DND-41 (cell line): ENCODE results near the gene UBXN4.

Experiments
- ATAC-seq: fragments of 200-7000 bp; cut with Tn5 transposase; 3 replicates; pipeline ENCODE4 v1.9.1; 2021; ENCODE audit warnings: low read depth; ENCODE audit not compliant: insufficient read depth
- DNase-seq: peaks from one replicate; pipeline ENCODE4 v3.0.0-alpha.2; 2020
- H2AFZ ChIP-seq: 2 replicates; pipeline ENCODE4 v1.6.0; 2012; ENCODE audit warnings: low read depth, low read length
- H3K27ac ChIP-seq: 2 replicates; pipeline ENCODE4 v1.5.1; 2012; ENCODE audit warnings: low read length, inconsistent platforms
- H3K27me3 ChIP-seq: fragments of 200-600 bp; sonication (generic); 2 replicates; pipeline ENCODE4 v1.6.0; 2012; ENCODE audit warnings: low read length, mild to moderate bottlenecking, inconsistent platforms; ENCODE audit not compliant: insufficient read depth, poor library complexity
- H3K36me3 ChIP-seq: 2 replicates; pipeline ENCODE4 v1.5.1; 2012; ENCODE audit warnings: low read length, inconsistent platforms; ENCODE audit not compliant: insufficient read depth
- H3K4me1 ChIP-seq: 2 replicates; pipeline ENCODE4 v1.5.1; 2012; ENCODE audit warnings: mild to moderate bottlenecking, low read length; ENCODE audit not compliant: insufficient read depth
- H3K4me2 ChIP-seq: 2 replicates; pipeline ENCODE4 v1.6.0; 2012; ENCODE audit warnings: mild to moderate bottlenecking, moderate library complexity, low read length, inconsistent platforms; ENCODE audit not compliant: insufficient read depth
- H3K4me3 ChIP-seq, 2 experiments: fragments of 200-600 bp in 1 of 2; shearing (Covaris generic) in 1 of 2; 2 replicates each; pipeline ENCODE4 v1.5.1; 2012 to 2016; ENCODE audit warnings: inconsistent platforms in 2 of 2, low read length in 2 of 2, mild to moderate bottlenecking in 2 of 2, low read depth in 1 of 2, moderate library complexity in 1 of 2
- H3K79me2 ChIP-seq: 2 replicates; pipeline ENCODE4 v1.6.0; 2012; ENCODE audit warnings: low read length, inconsistent platforms; ENCODE audit not compliant: insufficient read depth
- H3K9ac ChIP-seq: 2 replicates; pipeline ENCODE4 v1.6.0; 2012; ENCODE audit warnings: low read depth, mild to moderate bottlenecking, inconsistent platforms, low read length, moderate library complexity
- H3K9me3 ChIP-seq: 2 replicates; pipeline ENCODE4 v1.5.1; 2012; ENCODE audit warnings: low read length, moderate library complexity, mild to moderate bottlenecking, inconsistent platforms; ENCODE audit not compliant: insufficient read depth, severe bottlenecking
- H4K20me1 ChIP-seq: 2 replicates; pipeline ENCODE4 v1.6.0; 2012; ENCODE audit warnings: low read length; ENCODE audit not compliant: insufficient read depth
- EZH2 ChIP-seq: IDR thresholded peaks from 3 replicates; pipeline ENCODE4 v1.6.1; 2012; ENCODE audit warnings: borderline replicate concordance, low read depth, mild to moderate bottlenecking, moderate library complexity, low read length, inconsistent platforms; ENCODE audit not compliant: severe bottlenecking
- TF ChIP-seq, protein P1 (sequence below): IDR thresholded peaks from 2 replicates; pipeline ENCODE4 v1.5.1; 2012; ENCODE audit warnings: borderline replicate concordance, low read length, moderate library complexity, mild to moderate bottlenecking; ENCODE audit not compliant: poor library complexity, severe bottlenecking; ENCODE audit errors: extremely low read depth

UBXN4 gene

DNA sequence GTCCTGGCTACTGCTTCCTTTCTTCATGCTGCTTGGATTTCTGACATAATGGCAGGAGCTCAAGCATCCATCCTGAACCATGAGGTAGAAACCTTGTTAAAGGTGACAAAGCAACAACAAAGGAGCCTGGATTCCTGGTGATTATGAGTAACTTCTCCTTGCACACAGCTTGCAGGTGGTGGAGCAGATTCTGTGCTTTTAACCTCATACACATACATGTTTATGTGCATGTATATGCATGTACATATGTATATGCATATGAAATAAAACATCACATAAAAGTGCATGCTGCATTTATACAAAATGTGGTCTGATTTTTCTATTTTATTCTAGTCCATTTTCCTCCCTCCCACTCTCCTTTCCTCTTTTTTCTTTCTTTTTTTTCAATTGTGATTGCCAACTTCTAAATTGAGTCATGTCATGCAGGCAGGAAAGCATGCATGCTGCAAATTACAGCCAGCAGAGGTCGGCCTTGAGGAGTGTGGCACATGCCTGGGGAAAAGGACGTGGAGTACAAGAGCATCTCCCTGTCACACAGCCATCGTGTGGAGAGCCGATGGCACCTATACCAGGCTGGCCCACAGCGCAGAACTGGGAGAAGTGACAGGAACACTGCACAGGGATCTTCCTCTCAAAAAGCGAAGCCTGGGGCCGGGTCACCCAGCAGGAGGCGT is 77.4 kb downstream of the UBXN4 start:
- Histone ChIP-seq H3K27me3 (no peaks in the 10 kb centered on the region), H2AFZ (peak overlapping the region; percentile 56), H3K9me3 (peaks cover 9% of the 10 kb centered on the region), H3K9ac (peak overlapping the region; percentile 74), H3K4me1 (peaks cover 52% of the 10 kb centered on the region), H3K4me2 (peak overlapping the region; percentile 72), H3K36me3 (peaks cover 27% of the 10 kb centered on the region), H3K4me3 (peak overlapping the region in 1 of 2 experiments; percentile 61; a peak in 2 of 4 replicates), H4K20me1 (no peaks in the 10 kb centered on the region), H3K27ac (peak overlapping the region; percentile 98), H3K79me2 (peaks cover 37% of the 10 kb centered on the region)
- ATAC-seq: peak; percentile 49
- DNase-seq: peak; percentile 86
- TF ChIP-seq, protein P1, sequence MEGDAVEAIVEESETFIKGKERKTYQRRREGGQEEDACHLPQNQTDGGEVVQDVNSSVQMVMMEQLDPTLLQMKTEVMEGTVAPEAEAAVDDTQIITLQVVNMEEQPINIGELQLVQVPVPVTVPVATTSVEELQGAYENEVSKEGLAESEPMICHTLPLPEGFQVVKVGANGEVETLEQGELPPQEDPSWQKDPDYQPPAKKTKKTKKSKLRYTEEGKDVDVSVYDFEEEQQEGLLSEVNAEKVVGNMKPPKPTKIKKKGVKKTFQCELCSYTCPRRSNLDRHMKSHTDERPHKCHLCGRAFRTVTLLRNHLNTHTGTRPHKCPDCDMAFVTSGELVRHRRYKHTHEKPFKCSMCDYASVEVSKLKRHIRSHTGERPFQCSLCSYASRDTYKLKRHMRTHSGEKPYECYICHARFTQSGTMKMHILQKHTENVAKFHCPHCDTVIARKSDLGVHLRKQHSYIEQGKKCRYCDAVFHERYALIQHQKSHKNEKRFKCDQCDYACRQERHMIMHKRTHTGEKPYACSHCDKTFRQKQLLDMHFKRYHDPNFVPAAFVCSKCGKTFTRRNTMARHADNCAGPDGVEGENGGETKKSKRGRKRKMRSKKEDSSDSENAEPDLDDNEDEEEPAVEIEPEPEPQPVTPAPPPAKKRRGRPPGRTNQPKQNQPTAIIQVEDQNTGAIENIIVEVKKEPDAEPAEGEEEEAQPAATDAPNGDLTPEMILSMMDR: peak; percentile 95
- no peak for TF ChIP-seq EZH2

- peak overlapping the region; percentile 72 for H3K4me2 ChIP-seq
Measured at GRCh38 chr2:135820003-135820618, 78.5 kb downstream of the UBXN4 start.

DNA sequence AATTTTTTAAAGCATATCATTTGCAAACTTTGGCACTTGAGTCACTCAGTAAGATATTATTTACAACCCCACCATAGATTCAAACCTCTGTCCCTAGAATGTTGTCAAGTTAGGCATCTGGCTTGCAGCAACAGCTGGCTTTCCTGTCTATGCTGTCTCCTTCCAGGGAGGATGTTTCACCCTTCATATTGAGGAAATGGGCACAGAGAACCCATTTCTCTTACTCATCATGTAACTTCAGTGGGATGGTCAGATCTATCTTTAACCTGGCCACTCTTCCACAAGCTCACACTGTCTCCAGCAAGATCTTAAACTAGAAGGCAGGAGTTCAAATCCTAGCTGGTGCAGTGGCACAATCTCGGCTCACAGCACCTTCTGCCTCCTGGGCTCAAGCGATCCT is 79.5 kb downstream of the UBXN4 start:
- H3K4me1 ChIP-seq: peaks cover 73% of the 10 kb centered on the region
- no peaks in the 10 kb centered on the region for H3K27me3 ChIP-seq
- DNase-seq: no peak
- TF ChIP-seq, protein P1: no peak
- no peak for TF ChIP-seq EZH2
- peak overlapping the region; percentile 40; the same call in 1 of the 2 replicates for H2AFZ ChIP-seq
- ATAC-seq: no peak
- H3K9me3 ChIP-seq: peaks cover 9% of the 10 kb centered on the region
- peaks cover 27% of the 10 kb centered on the region for H3K36me3 ChIP-seq
- H3K9ac ChIP-seq: peak overlapping the region; percentile 74
- peaks cover 39% of the 10 kb centered on the region for H3K79me2 ChIP-seq
- H3K4me3 ChIP-seq: peak overlapping the region; percentile 23 to 61; a peak in 3 of 4 replicates
- H4K20me1 ChIP-seq: no peaks in the 10 kb centered on the region
- peak overlapping the region; percentile 72 for H3K4me2 ChIP-seq
- peak overlapping the region; percentile 97 for H3K27ac ChIP-seq

More at GRCh38 chr2:135820003-135820618, 78.5 kb downstream of the UBXN4 start:
- peak overlapping the region; percentile 37 to 61; a peak in 3 of 4 replicates for H3K4me3 ChIP-seq
- no peaks in the 10 kb centered on the region for H4K20me1 ChIP-seq
- ATAC-seq (peak; percentile 89), DNase-seq (peak; percentile 97)
- no peaks in the 10 kb centered on the region for H3K27me3 ChIP-seq
- peaks cover 9% of the 10 kb centered on the region for H3K9me3 ChIP-seq
- peak overlapping the region; percentile 98 for H3K27ac ChIP-seq
- peaks cover 27% of the 10 kb centered on the region for H3K36me3 ChIP-seq
- H2AFZ ChIP-seq: peak overlapping the region; percentile 56
- peaks cover 39% of the 10 kb centered on the region for H3K79me2 ChIP-seq
- H3K4me1 ChIP-seq: peaks cover 62% of the 10 kb centered on the region
- peak overlapping the region; percentile 74 for H3K9ac ChIP-seq
- TF ChIP-seq, protein P1: peak; percentile 3
- TF ChIP-seq EZH2: no peak
